EH (cell line): ENCODE results near the gene SLC8A3.

Experiments
- DNase-seq: peaks from one replicate; pipeline ENCODE4 v3.0.0-alpha.2; 2015; ENCODE audit warnings: low read depth

The SLC8A3 gene

DNA sequence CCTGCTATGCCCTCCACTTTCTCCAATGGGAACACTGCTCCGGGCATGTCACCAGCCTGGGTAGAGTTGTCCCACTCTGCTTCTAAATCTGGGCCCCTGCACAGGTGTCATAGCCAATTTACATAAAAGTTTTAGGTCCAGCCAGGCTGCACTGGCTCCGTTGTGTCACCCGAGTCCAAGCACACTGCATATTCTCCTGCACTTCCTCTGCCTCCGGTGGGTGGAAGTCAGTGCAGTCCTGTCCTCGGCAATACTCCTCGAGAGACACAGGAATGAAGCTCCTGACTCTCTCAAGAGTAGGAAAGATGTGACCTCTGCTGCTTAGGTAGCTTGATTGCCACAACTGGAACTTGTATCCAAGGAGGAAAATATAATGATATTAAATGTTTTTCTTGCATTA lies 15.2 kb downstream of the SLC8A3 start:
- DNase-seq = no peak

DNA sequence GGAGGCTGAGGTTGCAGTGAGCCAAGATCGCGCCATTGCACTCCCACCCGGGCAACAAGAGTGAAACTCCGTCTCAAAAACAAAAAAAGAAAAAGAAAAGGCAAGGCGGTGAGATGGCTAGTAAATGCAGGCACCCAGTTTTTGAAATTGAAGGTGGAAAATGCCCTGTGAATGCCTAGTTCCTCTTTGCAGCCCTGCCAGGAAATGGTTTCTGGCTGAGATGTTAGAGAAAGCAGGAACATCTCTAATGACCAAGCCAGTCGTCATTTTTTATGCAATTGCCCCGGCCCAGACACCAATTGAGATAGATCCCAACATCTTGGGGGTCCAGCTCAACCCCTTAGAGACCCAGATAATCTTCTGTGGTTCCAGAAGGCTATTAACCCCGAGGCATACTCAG lies 17.0 kb downstream of the SLC8A3 start:
- no peak for DNase-seq

DNA sequence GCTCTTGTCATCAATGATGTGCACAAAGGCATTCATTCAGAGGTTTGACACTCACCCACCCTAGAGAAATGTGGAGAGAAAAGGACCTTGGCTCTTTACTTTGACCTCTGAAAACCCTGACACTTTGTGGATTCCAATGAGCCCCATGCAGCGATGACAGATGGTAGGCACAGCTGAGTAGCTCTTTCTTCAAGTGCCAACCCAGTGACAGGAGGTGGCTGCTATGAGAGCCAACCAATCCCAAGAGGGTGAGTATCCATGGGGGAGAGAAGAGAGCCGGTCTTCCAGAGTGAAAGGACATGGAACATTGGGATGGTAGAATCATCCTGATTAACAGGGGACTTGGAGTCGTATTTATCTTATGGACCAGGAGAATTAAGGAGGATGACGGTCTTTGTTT lies 17.8 kb downstream of the SLC8A3 start:
- no peak for DNase-seq

DNA sequence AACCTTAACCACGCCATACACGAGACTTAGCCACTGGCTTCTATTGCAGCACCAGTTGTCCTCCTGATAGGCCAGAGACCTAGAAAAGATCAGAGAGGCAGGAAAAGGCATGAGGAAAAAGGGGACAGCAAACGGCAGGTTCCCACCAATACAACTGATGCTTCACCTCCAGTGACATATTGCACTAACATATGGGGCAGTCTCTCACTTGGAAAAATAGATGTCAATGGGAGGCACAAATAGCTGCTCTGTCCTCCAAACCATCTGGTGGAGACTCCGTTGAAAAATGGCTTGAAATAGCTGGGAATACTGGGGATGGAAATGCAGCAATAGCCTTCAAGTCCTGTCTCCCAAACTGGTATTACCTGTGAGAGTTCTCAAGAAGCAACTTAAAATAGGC lies 20.3 kb downstream of the SLC8A3 start:
- DNase-seq = no peak

DNA sequence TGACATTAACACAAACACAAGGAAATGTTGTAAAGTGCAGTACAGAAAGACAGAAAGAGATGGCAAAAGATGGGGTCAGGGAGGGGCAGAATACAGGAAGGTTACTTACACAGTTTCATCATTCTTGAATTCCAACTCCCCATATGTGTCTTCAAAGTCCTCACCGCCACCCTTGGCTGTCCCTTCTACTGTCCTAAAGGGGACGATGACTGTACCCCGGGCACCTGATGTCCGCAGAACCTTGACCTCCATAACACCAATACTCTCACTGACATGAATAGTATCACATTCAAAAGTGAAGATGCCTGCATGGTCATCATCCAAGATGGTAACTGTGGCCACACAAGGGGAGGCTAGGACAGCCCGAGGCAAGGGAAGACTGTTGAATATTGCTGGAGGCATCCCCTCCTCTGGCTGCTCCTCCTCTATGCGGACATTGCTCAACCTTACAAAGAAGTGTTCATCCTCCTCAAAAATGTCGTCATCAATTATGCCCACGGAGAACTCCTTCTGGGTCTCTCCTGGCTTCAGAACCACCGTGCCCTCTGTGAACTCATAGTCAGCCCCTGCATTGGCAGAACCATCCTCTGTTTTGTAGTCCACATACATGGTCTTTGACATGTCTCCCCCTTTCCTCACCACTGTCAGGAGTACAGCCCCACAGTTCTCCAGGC lies 22.1 kb downstream of the SLC8A3 start:
- DNase-seq = no peak

DNA sequence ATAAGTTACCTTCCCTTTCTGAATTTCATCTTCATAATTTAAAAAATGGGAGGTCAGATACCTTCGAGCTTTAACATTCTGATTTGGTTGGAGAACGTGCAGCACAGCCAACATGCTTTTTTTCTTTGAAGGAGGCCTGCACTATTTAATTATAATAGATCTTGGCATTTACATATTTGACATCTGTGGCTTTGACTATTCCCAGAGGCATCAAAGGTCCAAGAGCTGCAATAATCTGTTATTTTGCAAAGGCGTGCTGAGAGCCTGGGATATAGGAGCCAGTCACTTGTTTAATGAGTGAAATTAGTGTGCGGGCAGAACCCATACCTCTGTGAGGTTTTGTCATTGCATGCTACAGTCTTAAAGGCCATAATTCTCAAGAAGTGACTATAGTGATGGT lies 26.4 kb downstream of the SLC8A3 start:
- DNase-seq = no peak

DNA sequence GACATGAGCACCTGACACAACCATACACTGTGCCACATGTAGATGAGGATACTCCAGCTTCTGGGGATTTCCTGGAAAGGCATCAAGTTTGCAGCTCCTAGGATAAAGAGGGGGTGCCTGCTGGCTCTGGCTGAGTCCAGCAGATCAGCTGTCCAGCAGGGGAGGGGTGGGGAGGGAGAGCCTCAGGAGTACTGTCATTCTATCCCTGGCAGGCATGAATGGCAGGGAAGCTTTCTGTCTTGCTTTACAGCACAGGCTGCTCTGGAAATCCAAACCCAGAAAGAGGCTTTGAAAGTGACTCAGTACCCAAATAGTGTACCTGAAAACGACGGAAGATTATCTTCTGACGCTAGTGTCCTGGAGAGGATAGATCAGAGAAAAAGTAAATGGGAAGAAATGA lies 32.2 kb downstream of the SLC8A3 start:
- DNase-seq = no peak

DNA sequence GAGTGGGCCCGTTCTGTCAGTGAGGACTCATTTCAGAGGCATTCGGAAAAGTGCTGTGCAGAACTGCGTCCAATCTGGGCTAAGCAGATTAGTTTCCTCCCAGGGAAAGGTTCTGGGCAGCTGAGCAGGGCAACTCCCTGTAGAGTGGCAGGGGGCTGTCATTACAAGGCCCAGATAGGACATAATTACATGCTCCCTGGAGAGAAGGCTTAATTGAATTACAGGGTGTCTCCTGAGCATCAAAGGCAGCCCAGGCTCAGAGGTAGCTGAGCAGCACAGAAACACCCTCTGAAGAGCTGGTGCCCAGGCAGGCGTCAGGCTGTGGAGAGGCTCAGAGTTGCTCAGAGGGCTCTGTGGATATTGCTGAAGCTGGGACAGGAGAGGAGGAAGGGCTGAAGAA lies 36.0 kb downstream of the SLC8A3 start:
- DNase-seq = no peak

DNA sequence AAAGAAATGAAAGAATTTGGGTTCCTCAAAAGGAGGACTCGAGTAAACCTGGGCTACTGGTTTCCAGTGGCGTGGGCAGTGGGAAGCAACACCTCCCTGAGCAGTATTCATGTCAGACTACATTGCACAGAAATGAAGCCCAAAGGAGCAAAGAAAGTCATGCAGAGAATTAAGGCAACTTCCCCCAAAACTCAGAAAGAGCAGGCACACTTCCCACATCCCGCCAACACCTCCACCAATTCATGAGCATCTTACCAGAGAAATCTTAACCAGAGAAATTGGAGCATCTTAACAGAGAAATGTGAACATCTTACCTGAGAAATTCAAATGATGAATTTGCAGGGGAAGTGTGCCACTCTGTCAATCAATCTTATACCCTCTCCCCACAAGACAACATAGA lies 36.7 kb downstream of the SLC8A3 start:
- DNase-seq = no peak

DNA sequence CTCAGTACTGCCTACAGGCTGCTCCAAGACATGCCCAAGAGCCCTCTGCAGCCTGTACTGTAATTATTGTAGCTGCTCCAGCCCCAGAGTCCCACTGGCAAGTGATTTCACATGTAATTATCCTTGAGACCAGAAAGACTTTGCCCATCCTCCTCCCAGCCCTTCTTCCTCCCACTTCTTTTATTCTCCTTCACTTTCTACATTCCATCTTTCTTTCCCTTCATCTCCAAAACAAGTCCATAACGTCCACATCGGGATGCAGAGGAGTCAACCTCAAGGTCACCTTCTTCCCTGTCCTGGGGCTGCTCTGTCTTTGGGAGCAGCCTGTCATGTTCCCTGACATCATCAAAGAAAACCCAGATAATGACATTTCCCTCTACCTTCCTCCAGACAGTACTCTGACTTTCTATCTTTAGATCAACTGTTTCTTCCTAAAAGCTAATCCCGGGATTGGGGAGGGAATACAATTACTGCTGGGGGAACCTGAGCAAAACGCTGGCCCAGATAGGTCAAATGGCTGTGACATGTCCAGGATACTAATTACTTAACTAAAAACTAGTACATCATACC lies 39.1 kb downstream of the SLC8A3 start:
- no peak for DNase-seq

DNA sequence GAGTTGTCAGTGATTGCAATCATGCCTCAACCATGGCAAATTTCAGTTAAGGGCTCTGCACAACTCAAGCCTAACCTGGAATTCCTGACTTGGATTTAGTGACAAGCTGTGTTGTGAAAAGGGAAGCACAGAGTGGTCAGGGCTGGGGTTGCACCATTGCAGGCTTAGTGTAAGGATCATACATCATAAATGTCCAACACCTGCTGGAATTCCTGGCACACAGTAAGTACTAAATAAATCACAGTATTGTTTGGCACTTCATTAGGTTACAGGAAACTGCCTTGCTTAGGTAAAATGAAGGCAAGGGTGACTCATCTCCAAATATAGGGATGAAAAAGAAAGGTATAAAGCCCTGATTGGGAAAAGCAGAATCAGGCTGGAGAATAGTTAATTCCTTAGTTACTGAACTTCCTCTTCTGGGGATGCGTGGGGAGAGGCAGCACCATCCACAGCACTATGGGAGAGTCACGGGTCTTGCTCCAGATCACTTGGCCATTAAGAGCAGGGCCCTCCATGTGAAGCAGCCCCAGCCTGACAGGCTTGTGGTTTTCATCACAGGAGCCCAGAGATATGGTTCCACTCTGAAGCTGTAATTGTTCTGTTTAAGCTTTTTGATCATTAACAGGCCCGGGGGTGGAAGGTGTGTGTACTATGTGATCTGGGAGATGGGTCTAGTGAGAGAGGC lies 39.7 kb downstream of the SLC8A3 start:
- no peak for DNase-seq

DNA sequence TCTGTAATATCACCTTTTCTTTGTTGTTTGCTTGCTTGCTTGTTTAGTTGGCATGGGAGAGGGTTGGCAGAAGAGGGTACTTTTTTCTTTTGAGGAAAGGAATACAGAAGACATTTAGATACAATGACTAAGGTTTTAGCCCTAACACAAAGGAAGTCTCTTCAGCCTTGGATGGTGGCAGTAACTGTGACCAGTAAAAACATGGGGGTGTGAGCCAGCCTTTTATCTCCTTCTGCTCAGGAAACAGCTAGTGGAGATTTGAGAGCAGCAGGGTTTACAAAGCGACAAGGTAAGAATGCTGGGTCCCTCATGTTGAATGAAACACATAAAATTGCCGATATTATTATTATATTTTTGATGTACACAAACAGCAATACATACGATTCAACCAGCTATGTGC lies 40.4 kb downstream of the SLC8A3 start:
- no peak for DNase-seq

DNA sequence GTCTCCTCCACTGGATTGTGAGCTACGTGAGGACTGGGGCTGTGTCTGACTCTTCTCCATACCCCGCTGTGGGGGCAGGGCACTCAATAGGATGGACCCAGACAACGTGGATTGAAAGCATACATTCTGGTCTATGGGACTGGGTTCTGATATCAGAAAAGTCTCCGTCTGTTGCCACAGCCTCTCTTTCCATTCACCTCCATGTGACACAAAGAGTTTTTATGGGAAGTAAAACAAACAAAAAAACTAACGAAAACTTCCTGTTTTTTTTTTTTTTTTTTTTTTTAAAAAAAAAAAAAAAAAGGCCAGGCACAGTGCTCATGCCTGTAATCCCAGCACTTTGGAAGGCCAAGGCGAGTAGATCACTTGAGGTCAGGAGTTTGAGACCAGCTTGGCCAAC lies 44.7 kb downstream of the SLC8A3 start:
- no peak for DNase-seq

DNA sequence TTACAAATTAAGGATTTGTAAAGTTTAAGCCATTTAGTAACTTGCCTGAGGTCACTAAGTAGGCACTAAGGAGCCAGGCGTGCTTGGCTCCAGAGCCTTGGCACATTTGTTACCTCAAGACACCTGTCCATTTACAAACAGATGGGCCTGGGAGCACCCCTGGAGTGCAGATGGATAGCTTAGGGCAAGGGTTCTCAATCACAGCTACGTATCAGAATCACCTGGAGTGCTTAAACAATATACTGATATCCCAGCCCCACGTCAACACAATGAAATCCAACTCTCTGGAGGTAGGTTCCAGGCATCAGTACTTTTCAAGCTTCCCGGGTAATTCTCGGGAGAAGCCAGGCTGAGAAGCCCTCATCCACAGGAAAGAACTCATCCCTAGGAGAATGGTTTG lies 45.4 kb downstream of the SLC8A3 start:
- DNase-seq = no peak

DNA sequence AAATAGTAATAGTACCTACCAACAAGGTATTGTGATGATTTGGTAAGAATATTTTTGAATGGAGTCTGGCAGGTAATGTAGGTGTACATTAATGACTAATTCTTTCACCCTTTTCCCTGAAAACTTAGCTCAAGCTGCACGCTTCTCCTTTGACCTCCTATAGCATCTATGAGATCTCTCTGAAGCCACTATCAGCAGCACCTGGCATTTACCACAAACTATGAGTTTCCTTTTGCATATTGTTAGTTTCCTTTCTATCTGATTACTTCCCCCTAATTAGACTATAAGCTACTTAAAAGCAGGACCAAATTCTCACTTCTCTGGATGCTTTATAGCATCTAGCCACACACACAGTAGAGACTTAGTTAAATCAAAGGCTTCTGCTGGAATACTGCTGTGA lies 48.1 kb downstream of the SLC8A3 start:
- DNase-seq = no peak

DNA sequence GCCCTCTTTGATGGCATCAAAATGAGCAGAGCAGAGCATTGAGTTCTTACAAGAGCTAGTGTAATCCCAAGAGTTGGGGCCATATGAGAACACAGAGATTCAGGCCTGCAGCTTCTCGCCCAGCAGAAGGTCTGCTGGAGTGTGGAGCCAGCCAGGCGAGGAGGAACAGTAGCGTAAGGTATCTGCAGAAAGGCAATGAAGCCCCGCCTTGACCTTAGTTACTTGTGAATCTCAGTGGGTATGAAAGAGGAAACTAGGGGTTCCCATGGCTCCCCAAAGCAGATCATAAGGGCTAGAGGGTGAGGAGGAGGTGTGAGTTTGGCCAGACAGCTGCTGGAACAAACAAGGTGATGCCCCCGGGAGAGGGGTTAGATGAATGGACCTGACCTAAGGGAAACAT lies 49.4 kb downstream of the SLC8A3 start:
- no peak for DNase-seq

DNA sequence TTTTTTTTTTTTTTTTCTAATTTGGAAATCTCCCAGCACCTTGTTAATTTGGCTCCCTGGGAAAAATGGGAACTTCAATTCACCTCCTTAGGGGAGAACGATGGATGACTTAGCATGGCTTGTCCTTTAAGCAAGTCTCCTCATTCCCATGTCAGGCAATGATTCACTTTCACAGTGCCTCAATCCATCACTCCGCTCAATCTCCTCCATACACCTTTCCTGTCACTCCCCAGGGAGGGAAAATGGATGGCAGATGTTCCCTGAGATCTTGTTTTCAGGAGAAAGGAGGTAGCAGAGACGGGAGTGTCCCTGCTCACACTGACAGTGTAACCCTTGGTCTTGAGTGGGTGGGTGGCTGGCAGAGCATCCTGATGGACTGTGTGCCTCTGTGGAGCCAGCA lies 51.0 kb downstream of the SLC8A3 start:
- no peak for DNase-seq

DNA sequence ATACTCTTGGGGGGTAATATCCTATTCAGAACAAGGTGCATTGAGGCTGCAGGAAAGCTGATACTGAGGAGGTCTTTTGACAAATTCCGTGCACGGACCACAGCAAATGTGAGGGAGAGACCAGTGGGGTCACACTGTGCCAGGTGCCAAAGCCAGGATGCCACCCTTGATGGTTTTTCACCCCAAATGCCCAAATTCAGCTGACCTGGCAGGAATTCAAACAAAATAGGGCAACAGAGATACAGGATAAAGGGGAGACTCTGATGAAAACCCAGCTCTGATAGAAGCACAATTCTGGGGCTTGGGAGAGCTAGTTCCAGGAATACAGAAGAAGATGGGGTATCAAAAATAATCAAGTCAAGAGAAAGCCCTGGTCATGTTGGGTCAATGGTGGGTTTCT lies 55.3 kb downstream of the SLC8A3 start:
- no peak for DNase-seq

DNA sequence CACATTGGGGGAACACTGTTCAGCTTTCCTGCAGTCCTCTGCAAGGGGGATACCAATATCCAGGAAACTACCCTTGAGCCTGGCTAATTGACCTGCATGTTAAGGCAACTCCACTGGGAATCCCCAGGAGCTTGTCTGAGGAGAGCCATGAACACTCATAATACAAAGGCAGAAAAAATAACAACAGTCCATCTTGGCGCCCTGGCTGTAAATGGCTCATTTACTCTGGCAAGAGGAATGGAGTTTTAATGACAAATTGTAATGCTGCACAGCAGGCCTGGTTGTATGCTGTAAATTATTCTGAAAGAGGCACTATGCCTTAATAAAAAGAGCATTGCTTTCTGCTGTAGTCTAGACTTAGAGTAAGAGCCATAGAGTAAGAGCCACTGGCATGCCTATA lies 58.3 kb downstream of the SLC8A3 start:
- no peak for DNase-seq

DNA sequence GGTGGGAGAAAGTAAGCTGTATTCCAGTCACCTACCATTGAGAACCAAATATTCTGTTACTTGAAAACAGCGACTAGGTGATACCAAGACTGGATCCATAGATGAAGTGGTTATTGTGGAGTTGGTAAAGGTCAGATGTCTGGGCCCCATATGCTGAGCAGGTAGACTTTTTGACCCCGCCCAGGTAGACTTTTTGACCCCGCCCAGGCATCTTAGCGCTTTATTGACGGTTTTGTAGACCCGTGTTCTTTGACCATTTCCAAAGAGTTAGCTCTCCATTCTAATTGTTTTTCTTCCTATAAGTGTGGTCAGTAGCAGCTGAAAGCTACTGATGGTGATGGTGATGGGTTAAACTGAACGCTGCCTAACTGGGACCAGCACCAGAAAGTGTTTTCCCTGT lies 61.6 kb downstream of the SLC8A3 start:
- DNase-seq = no peak

DNA sequence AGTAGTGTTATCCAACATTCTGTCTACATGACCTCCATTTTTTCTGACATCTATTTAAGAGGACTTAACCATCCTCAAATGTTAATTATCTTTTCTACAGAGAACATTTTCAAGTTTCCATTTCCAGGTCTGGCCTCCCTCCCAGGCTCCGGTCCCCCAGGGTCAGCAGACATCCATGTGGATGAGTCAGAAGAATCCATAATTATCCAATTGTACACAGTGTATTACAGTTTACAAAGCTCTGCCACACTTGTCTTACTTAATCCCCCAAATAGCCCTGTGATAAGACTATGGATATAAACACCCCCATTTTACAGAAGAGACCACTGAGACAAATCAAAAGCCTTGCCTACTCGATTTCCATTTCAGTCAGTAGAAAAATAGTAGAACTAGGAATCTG lies 65.0 kb downstream of the SLC8A3 start:
- no peak for DNase-seq

DNA sequence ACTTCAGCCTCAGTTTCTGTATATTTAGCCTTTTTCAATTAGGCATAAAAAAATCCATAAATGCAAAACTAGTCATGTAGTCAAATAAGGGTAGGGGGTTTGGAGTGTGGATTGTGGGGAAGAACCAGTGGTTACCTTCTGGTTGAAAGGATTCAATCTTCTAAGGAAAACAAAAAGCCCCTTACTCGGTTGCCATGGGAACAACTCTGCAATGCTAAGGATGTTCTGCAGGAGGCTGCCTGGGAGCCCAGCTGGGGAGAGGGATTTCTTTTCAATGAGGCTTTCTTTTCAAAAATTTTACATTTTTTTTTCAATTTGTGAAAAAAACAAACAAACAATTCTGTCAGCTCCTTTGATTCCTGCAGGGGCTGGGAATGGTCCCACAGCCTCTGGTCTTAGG lies 67.2 kb downstream of the SLC8A3 start:
- no peak for DNase-seq

DNA sequence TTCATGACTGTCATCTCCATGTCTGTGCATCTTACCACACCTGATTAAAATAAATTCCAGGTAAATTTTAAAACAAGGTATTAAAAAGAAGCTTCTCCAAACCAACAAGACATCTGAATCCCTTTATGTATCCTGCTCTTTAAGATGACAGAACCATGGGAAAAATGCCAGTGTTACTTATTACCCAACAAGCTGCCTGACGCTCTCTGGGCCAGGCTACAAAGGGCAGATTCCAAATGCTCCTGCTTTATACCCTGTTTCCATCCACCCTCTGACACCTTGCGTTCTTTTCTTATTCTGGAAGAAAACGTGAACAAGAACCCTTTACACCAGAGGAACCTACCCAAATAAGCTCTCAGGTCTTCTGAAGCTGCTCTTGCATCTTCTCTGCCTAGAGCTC lies 70.7 kb downstream of the SLC8A3 start:
- DNase-seq = no peak

DNA sequence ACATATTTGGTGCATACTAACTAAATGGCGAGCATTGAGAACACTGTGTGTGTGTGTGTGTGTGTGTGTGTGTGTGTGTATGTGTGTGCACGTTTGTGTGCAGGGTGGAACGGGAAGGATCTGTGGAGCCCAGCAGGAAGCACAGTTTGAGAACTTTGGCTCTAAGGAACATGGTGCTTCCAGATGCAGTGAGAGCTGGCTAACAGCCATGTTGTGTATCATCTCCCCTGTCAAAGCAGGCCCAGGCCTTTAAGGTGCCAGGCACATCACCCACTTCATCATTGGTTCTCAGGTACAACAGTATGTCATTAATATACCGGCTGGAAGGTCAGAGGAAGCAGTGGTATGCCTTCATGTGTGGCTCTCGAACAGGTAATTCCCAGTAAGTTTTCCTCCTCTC lies 72.5 kb downstream of the SLC8A3 start:
- DNase-seq = no peak
